ENCODE data around the gene DCAF12. TPM values are rescaled to one million over a fixed set of nuclear protein-coding genes. Genes with fewer than 3 reads are reported as not detected.
"Not testable (repeated sequence)": the region's sequence is repeated elsewhere in the genome, so short reads cannot be mapped to it uniquely, and the experiment has no call there.

Gene DCAF12
- total RNA-seq, 3 donors from 2014 or later (not counting 1 experiment from before 2014, with no cell fraction given): 14.9 to 24.3 (median 21.3) TPM

GRCh38 chr9:34140853-34141252, 14.4 kb upstream of the DCAF12 start:
- DNase-seq: no peak
- intact Hi-C loops (cut with micrococcal nuclease): no loop called here

DNA sequence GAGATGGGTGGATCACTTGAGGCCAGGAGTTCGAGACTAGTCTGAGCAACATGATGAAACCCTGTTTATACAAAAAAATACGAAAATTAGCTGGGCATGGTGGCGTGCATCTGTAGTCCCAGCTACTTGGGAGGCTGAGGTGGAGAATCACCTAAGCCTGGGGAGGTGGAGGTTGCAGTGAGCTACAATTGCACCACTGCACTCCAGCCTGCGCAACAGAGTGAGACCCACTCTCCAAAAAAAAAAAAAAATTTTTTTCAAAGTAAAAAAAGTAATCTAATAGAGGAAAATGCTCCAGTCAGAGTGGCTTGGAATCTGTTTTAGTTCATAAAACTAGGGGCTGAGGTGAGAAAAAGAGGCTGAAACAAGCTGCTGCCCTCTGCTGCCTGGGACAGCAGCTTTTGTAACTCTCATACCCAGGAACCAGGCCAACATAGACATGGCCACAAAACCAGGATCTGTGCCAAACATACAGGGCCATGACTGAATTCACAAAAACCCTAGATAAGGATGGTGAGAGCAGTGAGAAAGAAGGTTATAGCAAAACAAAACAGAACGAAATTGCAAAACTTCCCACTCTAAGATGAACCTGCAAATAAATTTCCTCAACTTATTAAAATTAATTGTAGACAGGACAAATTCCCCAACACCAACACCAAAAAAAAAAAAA, 13.1 kb upstream of the DCAF12 start:
- no peaks in the 10 kb centered on the region for H3K9me3 ChIP-seq (ENCODE audit: control insufficient read depth, insufficient read depth, low read length)
- Mint-ChIP-seq H3K36me3 (no peaks in the 10 kb centered on the region), H3K4me3 (no peak overlapping the region), H3K27ac (no peak overlapping the region), H3K4me1 (peaks cover 7 to 8% of the 10 kb centered on the region in 2 donors), H3K9me3 (no peaks in the 10 kb centered on the region), H3K27me3 (ENCODE audit: low read depth in 2 of 2) (no peaks in the 10 kb centered on the region)
- H3K27me3 ChIP-seq (ENCODE audit: control insufficient read depth, insufficient read depth, low read length): peaks cover 2% of the 10 kb centered on the region
- DNase-seq: peak in 1 of 2 donors; percentile 24
- TF ChIP-seq, protein P1, sequence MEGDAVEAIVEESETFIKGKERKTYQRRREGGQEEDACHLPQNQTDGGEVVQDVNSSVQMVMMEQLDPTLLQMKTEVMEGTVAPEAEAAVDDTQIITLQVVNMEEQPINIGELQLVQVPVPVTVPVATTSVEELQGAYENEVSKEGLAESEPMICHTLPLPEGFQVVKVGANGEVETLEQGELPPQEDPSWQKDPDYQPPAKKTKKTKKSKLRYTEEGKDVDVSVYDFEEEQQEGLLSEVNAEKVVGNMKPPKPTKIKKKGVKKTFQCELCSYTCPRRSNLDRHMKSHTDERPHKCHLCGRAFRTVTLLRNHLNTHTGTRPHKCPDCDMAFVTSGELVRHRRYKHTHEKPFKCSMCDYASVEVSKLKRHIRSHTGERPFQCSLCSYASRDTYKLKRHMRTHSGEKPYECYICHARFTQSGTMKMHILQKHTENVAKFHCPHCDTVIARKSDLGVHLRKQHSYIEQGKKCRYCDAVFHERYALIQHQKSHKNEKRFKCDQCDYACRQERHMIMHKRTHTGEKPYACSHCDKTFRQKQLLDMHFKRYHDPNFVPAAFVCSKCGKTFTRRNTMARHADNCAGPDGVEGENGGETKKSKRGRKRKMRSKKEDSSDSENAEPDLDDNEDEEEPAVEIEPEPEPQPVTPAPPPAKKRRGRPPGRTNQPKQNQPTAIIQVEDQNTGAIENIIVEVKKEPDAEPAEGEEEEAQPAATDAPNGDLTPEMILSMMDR (IDR thresholded peaks at IDR 0.05): no peak
- intact Hi-C loops (cut with micrococcal nuclease): no loop called here
- no peak for ATAC-seq
- H3K27ac ChIP-seq (ENCODE audit: low read length): no peak overlapping the region
- no peaks in the 10 kb centered on the region for H3K36me3 ChIP-seq (ENCODE audit: control insufficient read depth, insufficient read depth, low read length)
- H3K4me1 ChIP-seq (ENCODE audit: control insufficient read depth, insufficient read depth, low read length): no peaks in the 10 kb centered on the region
- no peak overlapping the region for H3K4me3 ChIP-seq (ENCODE audit: low read length)
- WGBS (ENCODE audit: insufficient coverage): 85% methylated on average over 3 of the region's 5 CpGs

More at GRCh38 chr9:34140853-34141252, 14.4 kb upstream of the DCAF12 start:
- H3K4me1 ChIP-seq (ENCODE audit: control insufficient read depth, insufficient read depth, low read length): peaks cover 7% of the 10 kb centered on the region
- Mint-ChIP-seq H3K9me3 (no peaks in the 10 kb centered on the region), H3K4me1 (peaks cover 15% of the 10 kb centered on the region in 2 donors), H3K27ac (no peak overlapping the region), H3K27me3 (ENCODE audit: low read depth in 2 of 2) (no peaks in the 10 kb centered on the region), H3K4me3 (no peak overlapping the region), H3K36me3 (no peaks in the 10 kb centered on the region)
- 100% methylated on average over 1 of the region's 2 CpGs for WGBS (ENCODE audit: insufficient coverage)
- no peak overlapping the region for H3K27ac ChIP-seq (ENCODE audit: low read length)
- peaks cover 2% of the 10 kb centered on the region for H3K27me3 ChIP-seq (ENCODE audit: control insufficient read depth, insufficient read depth, low read length)
- H3K9me3 ChIP-seq (ENCODE audit: control insufficient read depth, insufficient read depth, low read length): no peaks in the 10 kb centered on the region
- TF ChIP-seq, protein P1 (IDR thresholded peaks at IDR 0.05): no peak
- H3K36me3 ChIP-seq (ENCODE audit: control insufficient read depth, insufficient read depth, low read length): no peaks in the 10 kb centered on the region
- ATAC-seq: no peak
- no peak overlapping the region for H3K4me3 ChIP-seq (ENCODE audit: low read length)

DNA sequence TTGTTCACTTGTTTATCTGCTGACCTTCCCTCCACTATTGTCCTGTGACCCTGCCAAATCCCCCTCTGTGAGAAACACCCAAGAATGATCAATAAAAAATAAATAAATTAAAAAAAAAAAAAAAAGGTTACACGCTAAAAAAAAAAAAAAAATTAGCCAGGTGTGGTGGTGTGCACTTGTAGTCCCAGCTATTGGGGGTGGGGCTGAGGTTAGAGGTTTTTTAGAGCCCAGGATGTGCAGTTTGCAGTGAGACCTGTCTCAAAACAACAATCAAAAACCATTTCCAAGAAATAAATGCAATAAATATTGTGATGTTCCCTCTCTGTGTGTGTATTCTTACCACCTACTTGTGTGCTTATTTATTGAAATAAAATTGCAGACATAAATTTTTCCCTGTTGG, 12.1 kb upstream of the DCAF12 start:
- H3K4me3 Mint-ChIP-seq; H3K9me3 ChIP-seq (ENCODE audit: control insufficient read depth, insufficient read depth, low read length); H3K27ac ChIP-seq (ENCODE audit: low read length); H3K27me3 Mint-ChIP-seq (ENCODE audit: low read depth in 2 of 2); H3K4me1 ChIP-seq (ENCODE audit: control insufficient read depth, insufficient read depth, low read length); H3K27me3 ChIP-seq (ENCODE audit: control insufficient read depth, insufficient read depth, low read length); H3K36me3 ChIP-seq (ENCODE audit: control insufficient read depth, insufficient read depth, low read length); H3K4me3 ChIP-seq (ENCODE audit: low read length); H3K9me3 Mint-ChIP-seq; H3K4me1 Mint-ChIP-seq; ATAC-seq; H3K27ac Mint-ChIP-seq; H3K36me3 Mint-ChIP-seq; intact Hi-C loops (cut with micrococcal nuclease): not testable (repeated sequence)
- no CpG with 5 or more reads among the region's 1 CpG for WGBS (ENCODE audit: insufficient coverage)
- DNase-seq: peak in 1 of 2 donors; percentile 20

- no peak overlapping the region for H3K27ac ChIP-seq (ENCODE audit: low read length)
- Mint-ChIP-seq H3K4me1 (no peaks in the 10 kb centered on the region), H3K27ac (no peak overlapping the region), H3K9me3 (no peaks in the 10 kb centered on the region), H3K27me3 (ENCODE audit: low read depth in 2 of 2) (no peaks in the 10 kb centered on the region), H3K36me3 (no peaks in the 10 kb centered on the region), H3K4me3 (no peak overlapping the region)
- H3K4me3 ChIP-seq (ENCODE audit: low read length): no peak overlapping the region
- no peaks in the 10 kb centered on the region for H3K9me3 ChIP-seq (ENCODE audit: control insufficient read depth, insufficient read depth, low read length)
- no peaks in the 10 kb centered on the region for H3K27me3 ChIP-seq (ENCODE audit: control insufficient read depth, insufficient read depth, low read length)
- no peaks in the 10 kb centered on the region for H3K36me3 ChIP-seq (ENCODE audit: control insufficient read depth, insufficient read depth, low read length)
- TF ChIP-seq, protein P1 (IDR thresholded peaks at IDR 0.05): no peak
- H3K4me1 ChIP-seq (ENCODE audit: control insufficient read depth, insufficient read depth, low read length): no peaks in the 10 kb centered on the region
- no peak for ATAC-seq
- WGBS (ENCODE audit: insufficient coverage): 95% methylated on average over 28 of the region's 30 CpGs
- DNase-seq: no peak
- intact Hi-C loops (cut with micrococcal nuclease): no loop called here
Observed at GRCh38 chr9:34134521-34134920, 8.0 kb upstream of the DCAF12 start.
